HepG2 (cell line): ENCODE measurements around the gene PKP1.
A peak's percentile ranks its signal among the peaks of the same experiment; 100 is the strongest.

Source experiments
- AFF4 ChIP-seq: sonication (generic); formaldehyde crosslinking; IDR thresholded peaks from 2 replicates; pipeline ENCODE4 v1.4.0; 2020; ENCODE audit warnings: missing genetic modification reagents
- HNF4A ChIP-seq: sonication (generic); formaldehyde crosslinking; IDR thresholded peaks from 2 replicates; pipeline ENCODE4 v1.4.0; 2020; ENCODE audit warnings: missing genetic modification reagents
- LCORL ChIP-seq, 2 experiments: fragments of 450-650 bp in 1 of 2; sonication (generic) in 1 of 2; formaldehyde crosslinking in 1 of 2; IDR thresholded peaks; 2 replicates each; pipeline versions ENCODE4 v1.5.0 to v1.6.1; 2017 to 2020; ENCODE audit warnings: antibody characterized with exemption in 1 of 2, missing genetic modification reagents in 1 of 2
- PCBP2 ChIP-seq: fragments of 200-400 bp; formaldehyde crosslinking; optimal IDR thresholded peaks from 2 replicates; pipeline ENCODE3; 2018; ENCODE audit warnings: low read length, low read depth; ENCODE audit not compliant: poor library complexity, severe bottlenecking
- POLR2A ChIP-seq, 2 experiments: IDR thresholded peaks; 2 replicates each; pipeline ENCODE4 v1.6.1; 2011; ENCODE audit warnings: low read depth in 2 of 2, low read length in 2 of 2, mild to moderate bottlenecking in 1 of 2, moderate library complexity in 1 of 2; ENCODE audit not compliant: insufficient read depth in 1 of 2

- no peak for TF ChIP-seq LCORL (IDR thresholded peaks at IDR 0.05)
- TF ChIP-seq LCORL (CRISPR knock-in tag; IDR thresholded peaks at IDR 0.05): no peak
- TF ChIP-seq AFF4 (CRISPR knock-in tag): no peak
- no peak for TF ChIP-seq PCBP2
- TF ChIP-seq HNF4A: peak; percentile 11; the same call in 1 of the 2 replicates
- no peak for TF ChIP-seq POLR2A (IDR thresholded peaks at IDR 0.05; ENCODE audit: insufficient read depth in 1 of 2, low read depth in 2 of 2, low read length in 2 of 2)
These were observed 15.4 kb downstream of the PKP1 start for GRCh38 chr1:201298396-201299381.
